ENCODE results near the gene C1QTNF3.
"Not testable (repeated sequence)": the region's sequence is repeated elsewhere in the genome, so short reads cannot be mapped to it uniquely, and the experiment has no call there.

GRCh38 chr5:34089802-34090201 is 46.8 kb upstream of the C1QTNF3 start:
- TF ChIP-seq, protein P1, sequence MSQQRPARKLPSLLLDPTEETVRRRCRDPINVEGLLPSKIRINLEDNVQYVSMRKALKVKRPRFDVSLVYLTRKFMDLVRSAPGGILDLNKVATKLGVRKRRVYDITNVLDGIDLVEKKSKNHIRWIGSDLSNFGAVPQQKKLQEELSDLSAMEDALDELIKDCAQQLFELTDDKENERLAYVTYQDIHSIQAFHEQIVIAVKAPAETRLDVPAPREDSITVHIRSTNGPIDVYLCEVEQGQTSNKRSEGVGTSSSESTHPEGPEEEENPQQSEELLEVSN (IDR thresholded peaks at IDR 0.05), result not testable (repeated sequence)
- TF ChIP-seq, protein P2, sequence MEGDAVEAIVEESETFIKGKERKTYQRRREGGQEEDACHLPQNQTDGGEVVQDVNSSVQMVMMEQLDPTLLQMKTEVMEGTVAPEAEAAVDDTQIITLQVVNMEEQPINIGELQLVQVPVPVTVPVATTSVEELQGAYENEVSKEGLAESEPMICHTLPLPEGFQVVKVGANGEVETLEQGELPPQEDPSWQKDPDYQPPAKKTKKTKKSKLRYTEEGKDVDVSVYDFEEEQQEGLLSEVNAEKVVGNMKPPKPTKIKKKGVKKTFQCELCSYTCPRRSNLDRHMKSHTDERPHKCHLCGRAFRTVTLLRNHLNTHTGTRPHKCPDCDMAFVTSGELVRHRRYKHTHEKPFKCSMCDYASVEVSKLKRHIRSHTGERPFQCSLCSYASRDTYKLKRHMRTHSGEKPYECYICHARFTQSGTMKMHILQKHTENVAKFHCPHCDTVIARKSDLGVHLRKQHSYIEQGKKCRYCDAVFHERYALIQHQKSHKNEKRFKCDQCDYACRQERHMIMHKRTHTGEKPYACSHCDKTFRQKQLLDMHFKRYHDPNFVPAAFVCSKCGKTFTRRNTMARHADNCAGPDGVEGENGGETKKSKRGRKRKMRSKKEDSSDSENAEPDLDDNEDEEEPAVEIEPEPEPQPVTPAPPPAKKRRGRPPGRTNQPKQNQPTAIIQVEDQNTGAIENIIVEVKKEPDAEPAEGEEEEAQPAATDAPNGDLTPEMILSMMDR (IDR thresholded peaks at IDR 0.05; ENCODE audit: control extremely low read depth in 1 of 3, insufficient read depth in 1 of 3, low read depth in 1 of 3, low read length in 3 of 3), result not testable (repeated sequence)
- not testable (repeated sequence) for TF ChIP-seq ZNF274 (IDR thresholded peaks at IDR 0.05; ENCODE audit: borderline replicate concordance, extremely low read depth, low read length); FOSL1 (IDR thresholded peaks at IDR 0.05; ENCODE audit: insufficient read depth, low read depth, low read length); POLR2A (IDR thresholded peaks at IDR 0.05; ENCODE audit: control extremely low read depth in 1 of 2, low read depth in 2 of 2, low read length in 2 of 2); GTF2F1 (IDR thresholded peaks at IDR 0.05; ENCODE audit: borderline replicate concordance, low read depth, low read length); MAX (IDR thresholded peaks at IDR 0.05); EZH2 (IDR thresholded peaks at IDR 0.05; ENCODE audit: low read depth, low read length, severe bottlenecking); CEBPB (IDR thresholded peaks at IDR 0.05; ENCODE audit: low read depth, low read length); TAF1 (IDR thresholded peaks at IDR 0.05; ENCODE audit: low read depth, low read length)
